Nephron progenitor cell (in vitro differentiated cells): Measurements from ENCODE around the gene BOD1.

Experiments used
- DNase-seq: peaks from one replicate; pipeline ENCODE4 v3.0.0; 2021
- H3K27ac Mint-ChIP-seq: 2 replicates; pipeline ENCODE4 v1.8.0; 2021; ENCODE audit warnings: mild to moderate bottlenecking, moderate library complexity, mixed read lengths
- H3K27me3 Mint-ChIP-seq: 2 replicates; pipeline ENCODE4 v1.8.0; 2021; ENCODE audit warnings: mild to moderate bottlenecking, low read depth, mixed read lengths; ENCODE audit not compliant: poor library complexity
- H3K36me3 Mint-ChIP-seq: 2 replicates; pipeline ENCODE4 v1.8.0; 2021; ENCODE audit warnings: low read depth, mixed read lengths
- H3K4me1 Mint-ChIP-seq: 2 replicates; pipeline ENCODE4 v1.8.0; 2021; ENCODE audit warnings: mixed read lengths
- H3K4me3 Mint-ChIP-seq: 2 replicates; pipeline ENCODE4 v1.8.0; 2021; ENCODE audit warnings: mild to moderate bottlenecking, moderate library complexity, mixed read lengths
- H3K9me3 Mint-ChIP-seq: 2 replicates; pipeline ENCODE4 v1.8.0; 2021; ENCODE audit warnings: mild to moderate bottlenecking, moderate library complexity, mixed read lengths
- CTCF ChIP-seq: fragments of 200-600 bp; sonication (generic); IDR thresholded peaks from 2 replicates; pipeline ENCODE4 v1.5.0; 2021; ENCODE audit warnings: antibody characterized with exemption

Gene BOD1

GRCh38 chr5:173637340-173637739 is 20.9 kb upstream of the BOD1 start:
- Mint-ChIP-seq H3K9me3 (no peaks in the 10 kb centered on the region), H3K36me3 (no peaks in the 10 kb centered on the region), H3K27ac (no peak overlapping the region), H3K27me3 (peaks cover 9% of the 10 kb centered on the region), H3K4me3 (no peak overlapping the region), H3K4me1 (peaks cover 68% of the 10 kb centered on the region)
- DNase-seq: no peak
- no peak for TF ChIP-seq CTCF

GRCh38 chr5:173634465-173634983 is 18.1 kb upstream of the BOD1 start:
- Mint-ChIP-seq H3K4me3 (no peak overlapping the region), H3K9me3 (no peaks in the 10 kb centered on the region)
- no peak for TF ChIP-seq CTCF

GRCh38 chr5:173633304-173633703 is 16.9 kb upstream of the BOD1 start:
- Mint-ChIP-seq H3K27me3 (peaks cover 12% of the 10 kb centered on the region), H3K4me3 (no peak overlapping the region), H3K9me3 (no peaks in the 10 kb centered on the region), H3K27ac (no peak overlapping the region), H3K36me3 (no peaks in the 10 kb centered on the region), H3K4me1 (peaks cover 55% of the 10 kb centered on the region)
- no peak for TF ChIP-seq CTCF
- no peak for DNase-seq

More at GRCh38 chr5:173634465-173634983, 18.1 kb upstream of the BOD1 start:
- H3K27me3 Mint-ChIP-seq: peaks cover 11% of the 10 kb centered on the region
- H3K36me3 Mint-ChIP-seq: no peaks in the 10 kb centered on the region
- H3K4me1 Mint-ChIP-seq: peaks cover 55% of the 10 kb centered on the region
- no peak overlapping the region for H3K27ac Mint-ChIP-seq
- no peak for DNase-seq

GRCh38 chr5:173631478-173631877 is 15.0 kb upstream of the BOD1 start:
- H3K27me3 Mint-ChIP-seq: peaks cover 17% of the 10 kb centered on the region
- H3K4me1 Mint-ChIP-seq: peaks cover 56% of the 10 kb centered on the region
- H3K9me3 Mint-ChIP-seq: no peaks in the 10 kb centered on the region
- no peak for TF ChIP-seq CTCF
- H3K27ac Mint-ChIP-seq: no peak overlapping the region
- no peak overlapping the region for H3K4me3 Mint-ChIP-seq
- no peak for DNase-seq
- H3K36me3 Mint-ChIP-seq: no peaks in the 10 kb centered on the region

- Mint-ChIP-seq H3K27me3 (peaks cover 17% of the 10 kb centered on the region), H3K36me3 (no peaks in the 10 kb centered on the region), H3K4me1 (peaks cover 60% of the 10 kb centered on the region), H3K27ac (no peak overlapping the region), H3K4me3 (no peak overlapping the region), H3K9me3 (no peaks in the 10 kb centered on the region)
- DNase-seq: no peak
- TF ChIP-seq CTCF: no peak
Observed at GRCh38 chr5:173630724-173631365, 14.4 kb upstream of the BOD1 start.

GRCh38 chr5:173629628-173630027 is 13.2 kb upstream of the BOD1 start:
- peak; percentile 47 for DNase-seq
- peaks cover 60% of the 10 kb centered on the region for H3K4me1 Mint-ChIP-seq

More at GRCh38 chr5:173629628-173630027, 13.2 kb upstream of the BOD1 start:
- peak; percentile 33 for TF ChIP-seq CTCF
- H3K9me3 Mint-ChIP-seq: no peaks in the 10 kb centered on the region
- peaks cover 17% of the 10 kb centered on the region for H3K27me3 Mint-ChIP-seq
- H3K36me3 Mint-ChIP-seq: no peaks in the 10 kb centered on the region
- no peak overlapping the region for H3K27ac Mint-ChIP-seq
- no peak overlapping the region for H3K4me3 Mint-ChIP-seq
